ENCODE measurements around the gene PYURF.

PYURF gene

GRCh38 chr4:88514557-88515511 lies 8.7 kb downstream of the PYURF start:
- no peak overlapping the region for H3K4me3 ChIP-seq (ENCODE audit: low read length)
- no peak for TF ChIP-seq CTCF (conservative IDR thresholded peaks at IDR 0.05; ENCODE audit: low read depth, low read length)
- DNase-seq (ENCODE audit: low read depth), result no peak

GRCh38 chr4:88511236-88511635 lies 12.3 kb downstream of the PYURF start:
- no peak for TF ChIP-seq CTCF (conservative IDR thresholded peaks at IDR 0.05; ENCODE audit: low read depth, low read length)
- H3K4me3 ChIP-seq (ENCODE audit: low read length), result no peak overlapping the region
- no peak for DNase-seq (ENCODE audit: low read depth)

- no peak for TF ChIP-seq CTCF (conservative IDR thresholded peaks at IDR 0.05; ENCODE audit: low read depth, low read length)
Measured at GRCh38 chr4:88503344-88503743, 20.2 kb downstream of the PYURF start.

GRCh38 chr4:88497859-88498409 lies 25.6 kb downstream of the PYURF start:
- TF ChIP-seq CTCF (conservative IDR thresholded peaks at IDR 0.05; ENCODE audit: low read depth, low read length), result no peak
- DNase-seq (ENCODE audit: low read depth), result no peak
- no peak overlapping the region for H3K4me3 ChIP-seq (ENCODE audit: low read length)

More at GRCh38 chr4:88503344-88503743, 20.2 kb downstream of the PYURF start:
- H3K4me3 ChIP-seq (ENCODE audit: low read length), result no peak overlapping the region
- DNase-seq (ENCODE audit: low read depth), result no peak

- no peak for DNase-seq (ENCODE audit: low read depth)
- no peak for TF ChIP-seq CTCF (conservative IDR thresholded peaks at IDR 0.05; ENCODE audit: low read depth, low read length)
- H3K4me3 ChIP-seq (ENCODE audit: low read length), result no peak overlapping the region
Measured at GRCh38 chr4:88489100-88489761, 34.3 kb downstream of the PYURF start.

GRCh38 chr4:88481537-88481936 lies 42.0 kb downstream of the PYURF start:
- no peak for DNase-seq (ENCODE audit: low read depth)
- no peak overlapping the region for H3K4me3 ChIP-seq (ENCODE audit: low read length)

More at GRCh38 chr4:88481537-88481936, 42.0 kb downstream of the PYURF start:
- no peak for TF ChIP-seq CTCF (conservative IDR thresholded peaks at IDR 0.05; ENCODE audit: low read depth, low read length)

All from retinal pigment epithelial cell (primary cell).